Measurements from ENCODE around the gene COPZ2.

- TF ChIP-seq CGGBP1 (CRISPR knock-in tag; IDR thresholded peaks at IDR 0.05): no peak
- no peak for TF ChIP-seq ZBTB7A (IDR thresholded peaks at IDR 0.05; ENCODE audit: borderline replicate concordance, control insufficient read depth, low read depth, low read length)
- TF ChIP-seq IRF2 (CRISPR knock-in tag; IDR thresholded peaks at IDR 0.05): no peak
- no peak for TF ChIP-seq ZNF253 (CRISPR knock-in tag; conservative IDR thresholded peaks at IDR 0.05)
- no peak for TF ChIP-seq FIP1L1 (IDR thresholded peaks at IDR 0.05; ENCODE audit: low read depth, low read length, poor library complexity, severe bottlenecking)
These were observed 32.6 kb upstream of the COPZ2 start for GRCh38 chr17:48070195-48070594.

All from K562 (cell line).